ENCODE measurements around the gene KAT2A.

DNA sequence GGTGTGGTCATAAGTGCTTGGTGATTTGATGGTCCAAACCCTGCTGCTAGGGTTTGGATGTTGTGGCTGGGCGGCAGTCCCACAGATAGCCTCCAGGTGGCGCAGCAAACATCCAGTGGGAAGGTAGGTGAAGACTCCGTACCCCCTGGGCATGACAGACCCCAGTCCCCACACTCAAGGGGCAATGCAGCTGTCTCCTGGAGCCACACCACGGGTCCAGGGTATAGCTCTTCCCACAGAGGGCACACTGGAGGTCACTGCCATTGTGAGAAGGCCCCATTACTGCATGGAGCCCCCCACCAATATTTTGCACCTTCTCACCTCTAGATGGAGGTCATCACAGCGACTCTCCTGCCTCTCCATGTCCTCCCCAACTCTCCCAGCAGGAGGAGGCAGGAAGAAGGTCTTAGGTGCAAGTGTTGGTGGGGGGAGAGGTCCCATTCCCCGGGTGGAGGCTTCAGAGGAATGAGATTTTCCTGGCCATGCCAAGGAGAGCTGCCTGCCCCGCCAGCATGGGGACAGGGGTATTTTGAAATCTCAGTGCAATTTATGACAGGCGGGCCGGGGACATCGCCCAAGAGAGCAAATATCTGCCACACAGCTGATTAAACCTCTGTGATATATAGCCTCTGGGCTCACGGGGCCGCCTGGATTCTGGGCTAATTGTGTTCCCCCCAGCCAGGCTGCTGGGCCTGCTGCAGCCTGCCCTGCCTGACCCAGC, 53.6 kb downstream of the KAT2A start:
- TF ChIP-seq, protein P1, sequence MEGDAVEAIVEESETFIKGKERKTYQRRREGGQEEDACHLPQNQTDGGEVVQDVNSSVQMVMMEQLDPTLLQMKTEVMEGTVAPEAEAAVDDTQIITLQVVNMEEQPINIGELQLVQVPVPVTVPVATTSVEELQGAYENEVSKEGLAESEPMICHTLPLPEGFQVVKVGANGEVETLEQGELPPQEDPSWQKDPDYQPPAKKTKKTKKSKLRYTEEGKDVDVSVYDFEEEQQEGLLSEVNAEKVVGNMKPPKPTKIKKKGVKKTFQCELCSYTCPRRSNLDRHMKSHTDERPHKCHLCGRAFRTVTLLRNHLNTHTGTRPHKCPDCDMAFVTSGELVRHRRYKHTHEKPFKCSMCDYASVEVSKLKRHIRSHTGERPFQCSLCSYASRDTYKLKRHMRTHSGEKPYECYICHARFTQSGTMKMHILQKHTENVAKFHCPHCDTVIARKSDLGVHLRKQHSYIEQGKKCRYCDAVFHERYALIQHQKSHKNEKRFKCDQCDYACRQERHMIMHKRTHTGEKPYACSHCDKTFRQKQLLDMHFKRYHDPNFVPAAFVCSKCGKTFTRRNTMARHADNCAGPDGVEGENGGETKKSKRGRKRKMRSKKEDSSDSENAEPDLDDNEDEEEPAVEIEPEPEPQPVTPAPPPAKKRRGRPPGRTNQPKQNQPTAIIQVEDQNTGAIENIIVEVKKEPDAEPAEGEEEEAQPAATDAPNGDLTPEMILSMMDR (IDR thresholded peaks at IDR 0.05 in 2 of 3, conservative IDR thresholded peaks at IDR 0.05 in 1 of 3; ENCODE audit: insufficient read depth in 2 of 3, low read depth in 1 of 3, low read length in 3 of 3): peak; percentile 81 to 97 (median 87)
- TF ChIP-seq BCOR (IDR thresholded peaks at IDR 0.05): no peak
